Stomach (tissue), 9 donors: ENCODE measurements around the gene SIN3B. TPM values are rescaled to one million over a fixed set of nuclear protein-coding genes. Genes with fewer than 3 reads are reported as not detected.
A peak's percentile ranks its signal among the peaks of the same experiment; 100 is the strongest.

Experiments used
- DNase-seq, 2 donors: peaks; one replicate each; pipeline versions ENCODE4 v3.0.0 to v3.0.0-alpha.2; 2013 to 2019
- H3K27ac ChIP-seq, 5 donors: fragments of 200-600 bp in 4 of 5; sonication (generic) in 4 of 5; one replicate each; pipeline ENCODE4 v1.5.1; 2013 to 2019; ENCODE audit warnings: mild to moderate bottlenecking in 1 of 5, moderate library complexity in 1 of 5
- H3K27me3 ChIP-seq, 3 donors: fragments of 200-600 bp; sonication (generic); one replicate each; pipeline ENCODE4 v1.5.1; 2017 to 2019; ENCODE audit warnings: mixed run types in 1 of 3
- H3K36me3 ChIP-seq, 4 donors: fragments of 200-600 bp; sonication (generic); 1 replicate in 3 of 4; 2 replicates in 1 of 4; pipeline ENCODE4 v1.5.1; 2016 to 2019
- H3K4me1 ChIP-seq, 4 donors: fragments of 200-600 bp; sonication (generic); one replicate each; pipeline ENCODE4 v1.5.1; 2016 to 2019
- H3K4me3 ChIP-seq, 4 donors: fragments of 200-600 bp; sonication (generic) in 3 of 4; one replicate each; pipeline ENCODE4 v1.5.1; 2016 to 2019; ENCODE audit warnings: mild to moderate bottlenecking in 1 of 4
- H3K9me3 ChIP-seq, 4 donors: fragments of 200-600 bp; sonication (generic); one replicate each; pipeline ENCODE4 v1.5.1; 2016 to 2019
- CTCF ChIP-seq, 7 experiments: fragments of 450-650 bp in 4 of 7; fragments of 200-600 bp in 3 of 7; sonication (generic) in 3 of 7; IDR thresholded peaks; one replicate each; pipeline ENCODE4 v1.5.1; 2016 to 2019; ENCODE audit warnings: antibody characterized with exemption in 7 of 7, control low read depth in 2 of 7, mild to moderate bottlenecking in 1 of 7
- EP300 ChIP-seq: sonication (generic); formaldehyde crosslinking; IDR thresholded peaks from one replicate; pipeline ENCODE4 v1.6.1; 2017; ENCODE audit warnings: antibody characterized with exemption
- POLR2A ChIP-seq, 4 donors: fragments of 450-650 bp; IDR thresholded peaks; one replicate each; pipeline ENCODE4 v1.6.1; 2016; ENCODE audit warnings: antibody characterized with exemption in 4 of 4, control low read depth in 2 of 4, mild to moderate bottlenecking in 1 of 4, moderate library complexity in 1 of 4
- POLR2AphosphoS5 ChIP-seq, 3 donors: sonication (generic); formaldehyde crosslinking; IDR thresholded peaks; one replicate each; pipeline ENCODE4 v1.6.1; 2016; ENCODE audit warnings: antibody characterized with exemption in 3 of 3
- WGBS, 5 donors: extraction: QIAGEN DNeasy Blood & Tissue Kit in 3 of 5; methylation state at CpG; one replicate each; pipeline versions ENCODE4 v1.1.5 to v1.1.7; 2013 to 2018; 5-methylcytosine and 5-hydroxymethylcytosine counted together
- intact Hi-C: fragments of 100-400 bp; cut with DNase I; formaldehyde crosslinking; loops from one replicate; pipeline ENCODE4 v1.15.1; 2023; ENCODE audit warnings: low total_unique reads
- polyA plus RNA-seq, 3 donors: library from polyadenylated mRNA; stranded (reverse); fragments of 200-250 nt; gene quantifications; one replicate each; pipeline ENCODE4 v1.2.3, GENCODE V29; 2013
- total RNA-seq, 5 donors: library from RNA; depleted of rRNA; stranded (reverse); fragments of >200 nt; gene quantifications; one replicate each; pipeline versions ENCODE4 v1.1.0 to v1.2.3, GENCODE V29; 2014 to 2016
- donor health status: healthy with polysubstance abuse.
- donor health status: Bipolar disorder and iron deficiency.
- donor health status: healthy.

SIN3B gene
- total and polyA plus RNA-seq, 8 donors, result 9.2 to 566 (median 62.4) TPM

GRCh38 chr19:16898361-16899015 is 69.3 kb downstream of the SIN3B start:
- DNase-seq, result no peak
- no peaks in the 10 kb centered on the region for H3K9me3 ChIP-seq
- TF ChIP-seq CTCF (IDR thresholded peaks at IDR 0.05), result no peak
- TF ChIP-seq EP300, result no peak
- TF ChIP-seq POLR2A (IDR thresholded peaks at IDR 0.05), result no peak
- TF ChIP-seq POLR2AphosphoS5 (IDR thresholded peaks at IDR 0.05), result no peak
- H3K36me3 ChIP-seq, result no peaks in the 10 kb centered on the region
- H3K4me1 ChIP-seq, result peaks cover 3 to 34% (median 23%) of the 10 kb centered on the region in 4 donors
- 89 to 94% (median 91%) methylated on average over 12 of the region's 12 CpGs for WGBS, 5 donors
- H3K27me3 ChIP-seq, result peaks cover 0 to 14% (median 5%) of the 10 kb centered on the region in 3 donors
- intact Hi-C loops, result no loop called here
- peak overlapping the region in 1 of 5 donors; percentile 91 for H3K27ac ChIP-seq
- H3K4me3 ChIP-seq, result peak overlapping the region in 1 of 4 donors; percentile 62

- intact Hi-C loops, result loop anchor here (10.0 kb wide), 1 partner anchor 125 kb away; no protein-coding TSS in a partner anchor
- H3K4me1 ChIP-seq, result peaks cover 3 to 29% (median 23%) of the 10 kb centered on the region in 4 donors
- no peak overlapping the region for H3K4me3 ChIP-seq
- no peaks in the 10 kb centered on the region for H3K36me3 ChIP-seq
- peaks cover 0 to 4% (median under 1%) of the 10 kb centered on the region in 4 donors for H3K9me3 ChIP-seq
- TF ChIP-seq CTCF (IDR thresholded peaks at IDR 0.05) (peak in 4 of 7 experiments; percentile 15 to 49 (median 32)), EP300 (no peak), POLR2AphosphoS5 (IDR thresholded peaks at IDR 0.05) (no peak), POLR2A (IDR thresholded peaks at IDR 0.05) (no peak)
- 23 to 39% (median 35%) methylated on average over 7 of the region's 7 CpGs for WGBS, 5 donors
- peak; percentile 45 to 46 for DNase-seq
- no peak overlapping the region for H3K27ac ChIP-seq
- H3K27me3 ChIP-seq, result peaks cover 0 to 21% (median 5%) of the 10 kb centered on the region in 3 donors
Measured at GRCh38 chr19:16899566-16900075, 70.4 kb downstream of the SIN3B start.

- Histone ChIP-seq H3K27ac (no peak overlapping the region), H3K4me1 (peaks cover 3 to 16% (median 12%) of the 10 kb centered on the region in 4 donors), H3K4me3 (no peak overlapping the region), H3K9me3 (peaks cover 0 to 5% (median 2%) of the 10 kb centered on the region in 4 donors), H3K27me3 (peaks cover 0 to 11% (median 0%) of the 10 kb centered on the region in 3 donors), H3K36me3 (no peaks in the 10 kb centered on the region)
- TF ChIP-seq POLR2A (IDR thresholded peaks at IDR 0.05) (no peak), CTCF (IDR thresholded peaks at IDR 0.05) (no peak), POLR2AphosphoS5 (IDR thresholded peaks at IDR 0.05) (no peak)
- WGBS, 5 donors, result 82 to 90% (median 90%) methylated on average over 13 to 19 of the region's 19 CpGs
- no peak for DNase-seq
- intact Hi-C loops, result loop anchor here (10.0 kb wide), 1 partner anchor 127 kb away; no protein-coding TSS in a partner anchor
Measured at GRCh38 chr19:16901491-16902175, 72.4 kb downstream of the SIN3B start.

- H3K9me3 ChIP-seq, result peaks cover 0 to 5% (median 2%) of the 10 kb centered on the region in 4 donors
- H3K27ac ChIP-seq, result no peak overlapping the region
- peaks cover 3 to 8% (median 7%) of the 10 kb centered on the region in 4 donors for H3K4me1 ChIP-seq
- no peaks in the 10 kb centered on the region for H3K36me3 ChIP-seq
- no peak overlapping the region for H3K4me3 ChIP-seq
- 91 to 96% (median 94%) methylated on average over 5 to 12 of the region's 12 CpGs for WGBS, 5 donors
- DNase-seq, result no peak
- peaks cover 0 to 14% (median 0%) of the 10 kb centered on the region in 3 donors for H3K27me3 ChIP-seq
- intact Hi-C loops, result loop anchor here (10.0 kb wide), 1 partner anchor 128 kb away; no protein-coding TSS in a partner anchor
- TF ChIP-seq CTCF (IDR thresholded peaks at IDR 0.05) (no peak), POLR2AphosphoS5 (IDR thresholded peaks at IDR 0.05) (no peak), EP300 (no peak), POLR2A (IDR thresholded peaks at IDR 0.05) (no peak)
Measured at GRCh38 chr19:16902545-16902944, 73.3 kb downstream of the SIN3B start.
